ENCODE measurements around the gene CCL27.

GRCh38 chr9:34633166-34633565 is 29.3 kb downstream of the CCL27 start:
- TF ChIP-seq SUZ12 (IDR thresholded peaks at IDR 0.05; ENCODE audit: extremely low read depth, insufficient read depth, insufficient read length), result no peak
- TF ChIP-seq YY1 (IDR thresholded peaks at IDR 0.05; ENCODE audit: insufficient read depth, insufficient read length), result no peak
- no peak for TF ChIP-seq ZNF274 (IDR thresholded peaks at IDR 0.05; ENCODE audit: low read depth, low read length)

Measured in NT2/D1 (cell line).